ENCODE data around the gene FPGS.

DNA sequence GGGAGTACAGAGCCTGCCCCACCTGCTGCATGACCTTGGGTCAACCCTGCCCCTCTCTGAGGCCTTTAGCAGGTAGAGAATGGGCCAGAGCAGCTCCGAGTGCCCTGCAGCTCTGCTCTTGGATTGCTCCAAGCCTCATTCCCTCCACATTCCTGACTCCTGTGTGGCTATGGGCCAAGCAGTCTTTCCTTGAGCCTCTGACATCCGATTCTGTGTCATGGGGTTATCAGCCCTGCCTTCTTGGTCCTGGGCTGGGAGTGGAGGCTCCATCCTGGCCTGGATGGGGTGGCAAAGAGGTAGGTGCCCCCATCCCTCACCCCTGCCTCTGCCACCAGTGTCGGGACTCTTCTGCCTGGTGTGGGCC, 13.7 kb downstream of the FPGS start:
- no peak for TF ChIP-seq POLR2A (IDR thresholded peaks at IDR 0.05)
- TF ChIP-seq, protein P1, sequence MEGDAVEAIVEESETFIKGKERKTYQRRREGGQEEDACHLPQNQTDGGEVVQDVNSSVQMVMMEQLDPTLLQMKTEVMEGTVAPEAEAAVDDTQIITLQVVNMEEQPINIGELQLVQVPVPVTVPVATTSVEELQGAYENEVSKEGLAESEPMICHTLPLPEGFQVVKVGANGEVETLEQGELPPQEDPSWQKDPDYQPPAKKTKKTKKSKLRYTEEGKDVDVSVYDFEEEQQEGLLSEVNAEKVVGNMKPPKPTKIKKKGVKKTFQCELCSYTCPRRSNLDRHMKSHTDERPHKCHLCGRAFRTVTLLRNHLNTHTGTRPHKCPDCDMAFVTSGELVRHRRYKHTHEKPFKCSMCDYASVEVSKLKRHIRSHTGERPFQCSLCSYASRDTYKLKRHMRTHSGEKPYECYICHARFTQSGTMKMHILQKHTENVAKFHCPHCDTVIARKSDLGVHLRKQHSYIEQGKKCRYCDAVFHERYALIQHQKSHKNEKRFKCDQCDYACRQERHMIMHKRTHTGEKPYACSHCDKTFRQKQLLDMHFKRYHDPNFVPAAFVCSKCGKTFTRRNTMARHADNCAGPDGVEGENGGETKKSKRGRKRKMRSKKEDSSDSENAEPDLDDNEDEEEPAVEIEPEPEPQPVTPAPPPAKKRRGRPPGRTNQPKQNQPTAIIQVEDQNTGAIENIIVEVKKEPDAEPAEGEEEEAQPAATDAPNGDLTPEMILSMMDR (IDR thresholded peaks at IDR 0.05) = no peak
